Neural crest cell (in vitro differentiated cells): Measurements from ENCODE around the gene PTPN14. TPM values are rescaled to one million over a fixed set of nuclear protein-coding genes. Genes with fewer than 3 reads are reported as not detected.

Source experiments
- DNase-seq: peaks from one replicate; pipeline ENCODE4 v3.0.0; 2021; ENCODE audit warnings: low read depth, mixed read lengths, low spot score
- H3K27ac Mint-ChIP-seq: one replicate; pipeline ENCODE4 v1.8.0; 2021; ENCODE audit warnings: mild to moderate bottlenecking, mixed read lengths; ENCODE audit not compliant: unreplicated experiment
- H3K27me3 Mint-ChIP-seq: 2 replicates; pipeline ENCODE4 v1.8.0; 2021; ENCODE audit warnings: low read depth, mild to moderate bottlenecking, mixed read lengths
- H3K36me3 Mint-ChIP-seq: 2 replicates; pipeline ENCODE4 v1.8.0; 2021; ENCODE audit warnings: low read depth, mild to moderate bottlenecking, mixed read lengths
- H3K4me1 Mint-ChIP-seq: 2 replicates; pipeline ENCODE4 v1.8.0; 2021; ENCODE audit warnings: mixed read lengths
- H3K4me3 Mint-ChIP-seq: one replicate; pipeline ENCODE4 v1.8.0; 2021; ENCODE audit warnings: mild to moderate bottlenecking, mixed read lengths
- H3K9me3 Mint-ChIP-seq: 2 replicates; pipeline ENCODE4 v1.8.0; 2021; ENCODE audit warnings: mixed read lengths
- CTCF ChIP-seq: fragments of 200-600 bp; sonication (generic); conservative IDR thresholded peaks from 2 replicates; pipeline ENCODE4 v1.5.0; 2021; ENCODE audit warnings: antibody characterized with exemption, mild to moderate bottlenecking
- total RNA-seq: library from RNA; stranded (reverse); gene quantifications from 2 replicates; pipeline ENCODE4 v1.2.1, GENCODE V29; 2021

The PTPN14 gene
- total RNA-seq, 1 donor from 2014 or later = 21.4 TPM

DNA sequence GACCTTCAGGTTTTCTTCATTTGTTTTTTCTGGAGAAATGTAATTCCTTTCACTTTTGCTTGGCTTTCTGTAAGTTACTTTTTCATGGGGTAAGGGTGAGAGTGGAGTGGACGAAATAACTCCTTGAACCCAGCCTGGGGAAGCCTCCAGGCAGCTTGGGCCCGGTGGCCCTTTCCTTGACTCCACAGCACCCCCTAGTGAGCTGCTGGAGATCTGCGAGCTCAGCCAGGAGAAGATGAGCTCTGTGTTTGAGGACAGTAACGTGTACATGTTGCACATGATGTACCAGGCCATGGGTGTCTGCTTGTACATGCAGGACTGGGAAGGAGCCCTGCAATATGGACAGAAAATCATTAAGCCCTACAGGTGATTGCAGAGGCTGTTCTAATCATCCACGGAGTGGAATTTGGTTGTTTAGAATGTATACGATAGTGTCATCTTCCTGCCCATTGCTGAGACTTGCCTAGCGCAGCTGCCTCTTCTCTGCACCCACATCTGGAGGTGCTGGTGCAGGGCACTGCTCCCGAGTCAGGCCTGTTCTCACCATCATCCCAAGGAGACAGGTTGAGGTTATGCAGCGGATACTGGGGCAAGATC, 219.5 kb downstream of the PTPN14 start:
- peaks cover 7% of the 10 kb centered on the region for H3K4me1 Mint-ChIP-seq
- no peaks in the 10 kb centered on the region for H3K9me3 Mint-ChIP-seq
- no peak overlapping the region for H3K27ac Mint-ChIP-seq
- no peak overlapping the region for H3K4me3 Mint-ChIP-seq
- no peaks in the 10 kb centered on the region for H3K36me3 Mint-ChIP-seq
- H3K27me3 Mint-ChIP-seq = no peaks in the 10 kb centered on the region
- peak; percentile 77 for TF ChIP-seq CTCF
- peak; percentile 65 for DNase-seq

DNA sequence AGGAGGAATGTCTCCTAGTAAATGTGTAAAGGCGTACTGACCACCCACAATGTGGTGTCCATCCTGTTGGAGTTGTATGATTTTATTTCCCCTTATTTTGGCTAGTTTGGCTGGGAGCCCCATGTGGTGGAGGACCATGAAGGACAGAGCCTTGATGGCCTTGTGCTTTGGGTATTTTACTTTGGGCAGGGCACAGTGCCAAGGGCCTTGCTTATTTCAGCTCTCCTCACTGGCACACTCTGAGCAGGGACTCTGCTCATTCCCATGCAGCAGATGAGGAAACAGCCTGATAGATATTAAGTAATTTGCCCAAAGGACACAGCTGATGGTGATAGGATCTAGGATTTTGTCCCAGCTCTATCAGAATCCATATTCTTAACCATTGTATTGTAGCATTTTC, 220.2 kb downstream of the PTPN14 start:
- Mint-ChIP-seq H3K4me3 (no peak overlapping the region), H3K36me3 (peaks cover 2% of the 10 kb centered on the region), H3K27me3 (no peaks in the 10 kb centered on the region), H3K9me3 (no peaks in the 10 kb centered on the region), H3K4me1 (peaks cover 6% of the 10 kb centered on the region), H3K27ac (no peak overlapping the region)
- no peak for DNase-seq
- TF ChIP-seq CTCF = no peak

DNA sequence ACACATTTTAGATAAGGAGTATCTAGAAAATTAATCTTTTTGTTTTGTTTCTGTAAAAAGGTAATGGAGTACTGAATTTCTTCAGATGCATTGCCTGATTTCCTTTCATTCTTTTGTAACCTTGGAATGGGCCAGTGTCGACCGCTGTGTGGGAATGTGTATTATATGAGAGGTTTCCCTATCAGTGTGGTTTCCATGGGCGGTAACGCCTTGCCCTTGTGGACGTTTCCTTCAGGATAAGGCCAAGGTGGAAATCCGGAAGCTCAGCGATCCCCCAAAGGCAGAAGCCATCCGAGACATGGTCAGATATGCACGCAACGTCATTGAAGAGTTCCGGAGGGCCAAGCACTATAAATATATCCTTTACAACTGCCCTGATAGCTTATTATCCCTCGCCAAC, 220.7 kb downstream of the PTPN14 start:
- Mint-ChIP-seq H3K4me3 (no peak overlapping the region), H3K27ac (no peak overlapping the region), H3K27me3 (no peaks in the 10 kb centered on the region), H3K36me3 (peaks cover 2% of the 10 kb centered on the region), H3K9me3 (no peaks in the 10 kb centered on the region), H3K4me1 (peaks cover 6% of the 10 kb centered on the region)
- no peak for TF ChIP-seq CTCF
- no peak for DNase-seq

GRCh38 chr1:214330222-214330621, 221.2 kb downstream of the PTPN14 start:
- H3K27ac Mint-ChIP-seq = no peak overlapping the region
- peaks cover 6% of the 10 kb centered on the region for H3K4me1 Mint-ChIP-seq
- peaks cover 5% of the 10 kb centered on the region for H3K36me3 Mint-ChIP-seq

GRCh38 chr1:214329470-214330220, 221.8 kb downstream of the PTPN14 start:
- Mint-ChIP-seq H3K27me3 (no peaks in the 10 kb centered on the region), H3K9me3 (no peaks in the 10 kb centered on the region), H3K4me3 (no peak overlapping the region), H3K27ac (no peak overlapping the region), H3K36me3 (peaks cover 5% of the 10 kb centered on the region), H3K4me1 (peaks cover 6% of the 10 kb centered on the region)
- no peak for DNase-seq
- TF ChIP-seq CTCF = no peak

More at GRCh38 chr1:214330222-214330621, 221.2 kb downstream of the PTPN14 start:
- no peaks in the 10 kb centered on the region for H3K9me3 Mint-ChIP-seq
- DNase-seq = no peak
- no peak for TF ChIP-seq CTCF
- H3K4me3 Mint-ChIP-seq = no peak overlapping the region
- no peaks in the 10 kb centered on the region for H3K27me3 Mint-ChIP-seq
